ENCODE results near the gene AATF. TPM values are rescaled to one million over a fixed set of nuclear protein-coding genes. Genes with fewer than 3 reads are reported as not detected.

AATF gene
- total RNA-seq, 1 experiment from 2014 or later, result 87.6 TPM

- Histone ChIP-seq H3K4me1 (no peaks in the 10 kb centered on the region), H3K36me3 (ENCODE audit: control insufficient read depth, insufficient read depth, low read length) (no peaks in the 10 kb centered on the region), H3K9me3 (no peaks in the 10 kb centered on the region), H3K27me3 (replicated peaks; ENCODE audit: control insufficient read depth, insufficient read depth, low read length) (no peaks in the 10 kb centered on the region; the same call in 1 of the 2 replicates), H3K4me3 (ENCODE audit: low read depth, low read length) (no peak overlapping the region)
- Mint-ChIP-seq H3K4me1 (ENCODE audit: low read depth, unreplicated experiment) (peaks cover 6% of the 10 kb centered on the region), H3K27me3 (ENCODE audit: insufficient read depth, unreplicated experiment) (peaks cover 3% of the 10 kb centered on the region), H3K27ac (ENCODE audit: unreplicated experiment) (no peak overlapping the region), H3K36me3 (ENCODE audit: insufficient read depth, unreplicated experiment) (no peaks in the 10 kb centered on the region), H3K4me3 (ENCODE audit: unreplicated experiment) (no peak overlapping the region), H3K9me3 (ENCODE audit: unreplicated experiment) (no peaks in the 10 kb centered on the region)
- no TSS peak for BruUV-seq (replicated peaks)
- ChIA-PET POLR2A (no interaction called here), CTCF (no interaction called here)
- intact Hi-C loops (cut with micrococcal nuclease; ENCODE audit: unreplicated experiment), result no loop called here
- TF ChIP-seq, protein P1, sequence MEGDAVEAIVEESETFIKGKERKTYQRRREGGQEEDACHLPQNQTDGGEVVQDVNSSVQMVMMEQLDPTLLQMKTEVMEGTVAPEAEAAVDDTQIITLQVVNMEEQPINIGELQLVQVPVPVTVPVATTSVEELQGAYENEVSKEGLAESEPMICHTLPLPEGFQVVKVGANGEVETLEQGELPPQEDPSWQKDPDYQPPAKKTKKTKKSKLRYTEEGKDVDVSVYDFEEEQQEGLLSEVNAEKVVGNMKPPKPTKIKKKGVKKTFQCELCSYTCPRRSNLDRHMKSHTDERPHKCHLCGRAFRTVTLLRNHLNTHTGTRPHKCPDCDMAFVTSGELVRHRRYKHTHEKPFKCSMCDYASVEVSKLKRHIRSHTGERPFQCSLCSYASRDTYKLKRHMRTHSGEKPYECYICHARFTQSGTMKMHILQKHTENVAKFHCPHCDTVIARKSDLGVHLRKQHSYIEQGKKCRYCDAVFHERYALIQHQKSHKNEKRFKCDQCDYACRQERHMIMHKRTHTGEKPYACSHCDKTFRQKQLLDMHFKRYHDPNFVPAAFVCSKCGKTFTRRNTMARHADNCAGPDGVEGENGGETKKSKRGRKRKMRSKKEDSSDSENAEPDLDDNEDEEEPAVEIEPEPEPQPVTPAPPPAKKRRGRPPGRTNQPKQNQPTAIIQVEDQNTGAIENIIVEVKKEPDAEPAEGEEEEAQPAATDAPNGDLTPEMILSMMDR (IDR thresholded peaks at IDR 0.05; ENCODE audit: insufficient read depth in 1 of 2, low read depth in 1 of 2, low read length in 1 of 2, severe bottlenecking in 1 of 2, unreplicated experiment in 1 of 2), result no peak
- no peak for DNase-seq
Observed at GRCh38 chr17:36919407-36919968, 29.3 kb upstream of the AATF start.

DNA sequence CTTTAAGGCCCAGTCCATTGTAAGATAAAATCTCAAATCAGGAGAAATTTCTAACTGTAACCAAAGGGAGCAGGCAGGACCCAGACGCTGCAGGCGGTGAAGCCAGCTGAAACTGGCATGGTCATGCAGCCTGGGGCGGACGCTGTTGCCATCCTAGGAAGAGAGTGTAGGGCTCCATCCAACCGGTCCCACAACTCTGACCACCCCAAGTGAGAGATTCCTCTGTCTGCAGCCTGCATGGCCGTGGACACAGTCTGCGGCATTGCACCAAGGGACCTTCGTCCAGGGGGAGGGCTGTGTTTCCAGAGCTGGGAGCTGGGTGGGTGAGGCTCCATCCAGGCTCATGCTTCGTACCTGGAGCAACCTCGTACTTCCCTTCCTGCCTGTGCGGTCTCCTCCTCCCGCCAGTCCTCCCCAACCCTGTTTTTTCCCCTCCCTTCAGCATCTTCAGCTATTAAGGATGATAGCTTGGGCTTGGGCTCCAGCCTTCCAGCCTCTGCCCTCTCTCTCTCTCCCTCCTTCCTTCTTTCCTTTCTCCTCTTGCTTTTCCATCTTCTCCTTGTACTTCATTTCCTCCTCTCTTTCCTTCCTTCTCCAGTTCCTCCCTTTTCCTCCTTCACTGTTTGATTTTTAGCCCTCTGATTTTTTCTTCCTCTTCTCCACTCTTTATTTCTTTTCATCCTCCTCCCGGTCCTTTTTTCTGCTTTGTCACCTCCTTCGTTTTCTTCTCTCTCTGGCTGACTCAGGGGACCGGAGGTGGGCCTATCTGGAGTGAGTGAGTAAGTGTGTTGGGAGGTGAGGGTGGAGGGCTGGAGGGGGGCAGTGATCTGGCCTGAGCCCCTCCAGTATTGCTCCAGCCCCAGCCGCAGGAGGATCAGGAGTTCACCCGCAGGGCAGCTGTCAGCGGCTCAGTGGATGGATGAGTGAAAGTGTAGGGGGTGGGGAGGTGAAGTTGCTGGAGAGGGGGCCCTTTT is 28.4 kb upstream of the AATF start:
- ChIA-PET POLR2A (no interaction called here), CTCF (no interaction called here)
- Mint-ChIP-seq H3K9me3 (ENCODE audit: unreplicated experiment) (no peaks in the 10 kb centered on the region), H3K27me3 (ENCODE audit: insufficient read depth, unreplicated experiment) (peaks cover 3% of the 10 kb centered on the region), H3K36me3 (ENCODE audit: insufficient read depth, unreplicated experiment) (no peaks in the 10 kb centered on the region), H3K27ac (ENCODE audit: unreplicated experiment) (no peak overlapping the region), H3K4me1 (ENCODE audit: low read depth, unreplicated experiment) (peaks cover 6% of the 10 kb centered on the region), H3K4me3 (ENCODE audit: unreplicated experiment) (no peak overlapping the region)
- Histone ChIP-seq H3K4me3 (ENCODE audit: low read depth, low read length) (no peak overlapping the region), H3K27me3 (replicated peaks; ENCODE audit: control insufficient read depth, insufficient read depth, low read length) (no peaks in the 10 kb centered on the region; the same call in 1 of the 2 replicates), H3K36me3 (ENCODE audit: control insufficient read depth, insufficient read depth, low read length) (no peaks in the 10 kb centered on the region), H3K4me1 (no peaks in the 10 kb centered on the region), H3K9me3 (no peaks in the 10 kb centered on the region)
- intact Hi-C loops (cut with micrococcal nuclease; ENCODE audit: unreplicated experiment), result no loop called here
- TF ChIP-seq, protein P1 (IDR thresholded peaks at IDR 0.05; ENCODE audit: insufficient read depth in 1 of 2, low read depth in 1 of 2, low read length in 1 of 2, severe bottlenecking in 1 of 2, unreplicated experiment in 1 of 2), result no peak
- DNase-seq, result no peak
- no TSS peak for BruUV-seq (replicated peaks)

- Histone ChIP-seq H3K4me1 (no peaks in the 10 kb centered on the region), H3K9me3 (no peaks in the 10 kb centered on the region), H3K4me3 (ENCODE audit: low read depth, low read length) (no peak overlapping the region), H3K27me3 (replicated peaks; ENCODE audit: control insufficient read depth, insufficient read depth, low read length) (no peaks in the 10 kb centered on the region; the same call in 1 of the 2 replicates), H3K36me3 (ENCODE audit: control insufficient read depth, insufficient read depth, low read length) (no peaks in the 10 kb centered on the region)
- TF ChIP-seq, protein P1 (IDR thresholded peaks at IDR 0.05; ENCODE audit: insufficient read depth in 1 of 2, low read depth in 1 of 2, low read length in 1 of 2, severe bottlenecking in 1 of 2, unreplicated experiment in 1 of 2), result no peak
- H3K36me3 Mint-ChIP-seq (ENCODE audit: insufficient read depth, unreplicated experiment), result no peaks in the 10 kb centered on the region
- ChIA-PET CTCF (no interaction called here), POLR2A (no interaction called here)
- H3K4me1 Mint-ChIP-seq (ENCODE audit: low read depth, unreplicated experiment), result peaks cover 6% of the 10 kb centered on the region
- H3K9me3 Mint-ChIP-seq (ENCODE audit: unreplicated experiment), result no peaks in the 10 kb centered on the region
- H3K27me3 Mint-ChIP-seq (ENCODE audit: insufficient read depth, unreplicated experiment), result peaks cover 3% of the 10 kb centered on the region
- intact Hi-C loops (cut with micrococcal nuclease; ENCODE audit: unreplicated experiment), result no loop called here
- H3K27ac Mint-ChIP-seq (ENCODE audit: unreplicated experiment), result no peak overlapping the region
- H3K4me3 Mint-ChIP-seq (ENCODE audit: unreplicated experiment), result no peak overlapping the region
- BruUV-seq (replicated peaks), result no TSS peak
- DNase-seq, result no peak
Observed at GRCh38 chr17:36921095-36921851, 27.5 kb upstream of the AATF start.
